Liver (tissue), 9 donors: ENCODE results near the gene LCE4A. TPM values are rescaled to one million over a fixed set of nuclear protein-coding genes. Genes with fewer than 3 reads are reported as not detected.
"Not testable (repeated sequence)": the region's sequence is repeated elsewhere in the genome, so short reads cannot be mapped to it uniquely, and the experiment has no call there.

ENCODE experiments used
- DNase-seq: peaks from one replicate; pipeline ENCODE4 v3.0.0-alpha.2; 2017; ENCODE audit warnings: low spot score
- H3K27ac ChIP-seq, 2 donors: one replicate each; pipeline ENCODE4 v1.7.0; 2013; ENCODE audit warnings: inconsistent platforms in 2 of 2, low read length in 2 of 2, control low read depth in 1 of 2, low read depth in 1 of 2, mild to moderate bottlenecking in 1 of 2
- H3K27me3 ChIP-seq, 4 donors: one replicate each; pipeline versions ENCODE4 v1.6.1 to v1.7.0; 2013; ENCODE audit warnings: low read length in 3 of 4, inconsistent platforms in 1 of 4, mild to moderate bottlenecking in 1 of 4, moderate library complexity in 1 of 4; ENCODE audit not compliant: control insufficient read depth in 4 of 4, insufficient read depth in 4 of 4
- H3K36me3 ChIP-seq, 4 donors: one replicate each; pipeline versions ENCODE4 v1.6.1 to v1.7.0; 2013; ENCODE audit warnings: low read length in 3 of 4, mild to moderate bottlenecking in 3 of 4, low read depth in 1 of 4, moderate library complexity in 1 of 4; ENCODE audit not compliant: control insufficient read depth in 4 of 4, insufficient read depth in 3 of 4
- H3K4me1 ChIP-seq, 4 donors: one replicate each; pipeline versions ENCODE4 v1.6.1 to v1.7.0; 2013; ENCODE audit warnings: low read length in 3 of 4, mild to moderate bottlenecking in 3 of 4, moderate library complexity in 1 of 4; ENCODE audit not compliant: control insufficient read depth in 4 of 4, insufficient read depth in 4 of 4
- H3K4me3 ChIP-seq, 3 donors: one replicate each; pipeline versions ENCODE4 v1.6.1 to v1.7.0; 2013; ENCODE audit warnings: low read length in 3 of 3, control low read depth in 1 of 3, low read depth in 1 of 3, mild to moderate bottlenecking in 1 of 3
- H3K9ac ChIP-seq, 2 donors: one replicate each; pipeline ENCODE4 v1.7.0; 2013; ENCODE audit warnings: low read length in 2 of 2, mild to moderate bottlenecking in 2 of 2, moderate library complexity in 2 of 2, control low read depth in 1 of 2, low read depth in 1 of 2
- H3K9me3 ChIP-seq, 4 donors: one replicate each; pipeline versions ENCODE4 v1.6.1 to v1.7.0; 2013; ENCODE audit warnings: low read length in 3 of 4; ENCODE audit not compliant: control insufficient read depth in 4 of 4
- FOXA1 ChIP-seq: IDR thresholded peaks from 2 replicates; pipeline ENCODE4 v1.6.1; 2016; ENCODE audit warnings: antibody characterized with exemption
- GABPA ChIP-seq, 2 donors: IDR thresholded peaks in 1 of 2; conservative IDR thresholded peaks in 1 of 2; 2 replicates each; pipeline ENCODE4 v1.6.1; 2016; ENCODE audit warnings: antibody characterized with exemption in 2 of 2, mild to moderate bottlenecking in 1 of 2, moderate library complexity in 1 of 2
- HNF4A ChIP-seq, 2 donors: conservative IDR thresholded peaks; 2 replicates each; pipeline ENCODE4 v1.6.1; 2016; ENCODE audit warnings: antibody characterized with exemption in 2 of 2, mild to moderate bottlenecking in 2 of 2
- JUND ChIP-seq, 2 donors: IDR thresholded peaks; 2 replicates each; pipeline ENCODE4 v1.6.1; 2016; ENCODE audit warnings: antibody characterized with exemption in 2 of 2
- NR2F2 ChIP-seq: IDR thresholded peaks from 2 replicates; pipeline ENCODE4 v1.6.1; 2016; ENCODE audit warnings: antibody characterized with exemption
- RAD21 ChIP-seq, 2 donors: IDR thresholded peaks; 2 replicates each; pipeline ENCODE4 v1.6.1; 2016; ENCODE audit warnings: antibody characterized with exemption in 2 of 2, mild to moderate bottlenecking in 2 of 2
- RXRA ChIP-seq, 2 donors: IDR thresholded peaks; 2 replicates each; pipeline ENCODE4 v1.6.1; 2017 to 2018; ENCODE audit warnings: antibody characterized with exemption in 2 of 2, mild to moderate bottlenecking in 1 of 2
- SP1 ChIP-seq: IDR thresholded peaks from 2 replicates; pipeline ENCODE4 v1.6.1; 2018; ENCODE audit warnings: antibody characterized with exemption, mild to moderate bottlenecking
- TAF1 ChIP-seq: conservative IDR thresholded peaks from 2 replicates; pipeline ENCODE4 v1.6.1; 2016; ENCODE audit warnings: antibody characterized with exemption, mild to moderate bottlenecking
- YY1 ChIP-seq: IDR thresholded peaks from 2 replicates; pipeline ENCODE4 v1.6.1; 2016; ENCODE audit warnings: antibody characterized with exemption, mild to moderate bottlenecking
- WGBS: extraction: QIAGEN DNeasy Blood & Tissue Kit; methylation state at CpG from one replicate; pipeline ENCODE4 v1.1.7; 2013; 5-methylcytosine and 5-hydroxymethylcytosine counted together
- polyA plus RNA-seq, 2 donors: library from polyadenylated mRNA; stranded (reverse) in 1 of 2; unstranded in 1 of 2; fragments of 200-250 nt in 1 of 2; fragments of >200 nt in 1 of 2; fragmentation: Nextera tagmentation in 1 of 2; extraction: Ambion mirVana in 1 of 2; gene quantifications; one replicate each; pipeline versions ENCODE4 v1.2.1 to v1.2.3, GENCODE V29; 2013 to 2015
- total RNA-seq, 2 donors: library from RNA; depleted of rRNA; stranded (reverse); fragments of >200 nt; gene quantifications; one replicate each; pipeline ENCODE4 v1.2.3, GENCODE V29; 2014
- TF ChIP-seq, protein P1 (sequence below): IDR thresholded peaks from 2 replicates; pipeline ENCODE4 v1.6.1; 2016; ENCODE audit warnings: antibody characterized with exemption
- TF ChIP-seq, protein P2 (sequence below): IDR thresholded peaks from 2 replicates; pipeline ENCODE4 v1.6.1; 2016; ENCODE audit warnings: antibody characterized with exemption
- TF ChIP-seq, protein P3 (sequence below): IDR thresholded peaks from 2 replicates; pipeline ENCODE4 v1.6.1; 2016; ENCODE audit warnings: antibody characterized with exemption, mild to moderate bottlenecking
- donor health status: healthy.
- donor health status: healthy.
- donor health status: healthy.
- donor health status: healthy.
- donor health status: healthy.

The LCE4A gene
- total and polyA plus RNA-seq, 4 donors: not detected

DNA sequence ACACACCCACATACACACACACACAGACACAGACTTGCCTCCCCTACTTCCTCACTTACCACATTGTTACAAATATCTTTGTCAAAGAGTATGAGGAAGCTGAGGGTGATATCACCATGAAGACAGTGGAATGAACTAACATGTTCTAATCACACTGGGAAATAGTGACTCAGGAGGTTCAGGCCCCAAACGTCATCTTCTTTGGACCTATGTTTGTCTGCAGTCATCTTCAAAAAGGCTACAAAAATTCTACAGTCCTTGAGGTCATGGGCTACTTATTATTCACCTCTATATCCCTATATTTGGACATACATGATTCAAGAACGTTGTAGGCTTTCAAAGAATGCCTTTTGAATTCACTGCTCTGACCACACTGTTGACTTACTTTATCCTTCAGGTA, 34.9 kb upstream of the LCE4A start:
- Histone ChIP-seq H3K27me3 (no peaks in the 10 kb centered on the region), H3K9ac (no peak overlapping the region), H3K4me1 (no peaks in the 10 kb centered on the region), H3K9me3 (no peaks in the 10 kb centered on the region), H3K4me3 (no peak overlapping the region), H3K27ac (no peak overlapping the region), H3K36me3 (no peaks in the 10 kb centered on the region)
- no peak for DNase-seq
- WGBS: 73% methylated on average over 2 of the region's 2 CpGs
- no peak for TF ChIP-seq HNF4A (conservative IDR thresholded peaks at IDR 0.05)
- TF ChIP-seq TAF1: no peak
- TF ChIP-seq, protein P1, sequence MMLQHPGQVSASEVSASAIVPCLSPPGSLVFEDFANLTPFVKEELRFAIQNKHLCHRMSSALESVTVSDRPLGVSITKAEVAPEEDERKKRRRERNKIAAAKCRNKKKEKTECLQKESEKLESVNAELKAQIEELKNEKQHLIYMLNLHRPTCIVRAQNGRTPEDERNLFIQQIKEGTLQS: no peak
- TF ChIP-seq FOXA1: no peak

DNA sequence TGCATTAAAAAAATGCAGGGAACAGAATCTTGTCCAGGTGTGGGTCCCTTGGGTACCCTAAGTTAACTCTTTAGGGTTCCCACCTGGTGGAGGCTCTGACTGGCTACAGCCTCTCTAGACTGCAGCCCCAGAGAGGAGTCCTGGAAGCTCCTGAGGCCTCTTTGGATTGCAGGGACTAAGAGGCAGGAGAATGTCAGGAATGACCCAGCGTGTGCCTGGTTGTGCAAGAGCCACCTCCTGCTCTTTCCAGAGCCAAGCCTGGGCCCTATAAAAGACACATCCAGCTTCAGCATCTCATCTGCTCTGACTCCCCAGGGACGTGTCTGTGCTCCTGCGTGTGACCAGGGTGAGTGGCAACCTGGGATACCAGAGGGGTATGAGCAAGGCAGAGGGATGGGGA, 33.0 kb upstream of the LCE4A start, which contains the start of gene LCE2C:
Gene LCE2C (plus strand): TSS at position 297 of the 400 bp plus-strand sequence. CDS start 737 bp downstream, outside the sequence.
- H3K36me3 ChIP-seq, H3K4me1 ChIP-seq, H3K27ac ChIP-seq, H3K4me3 ChIP-seq, H3K9ac ChIP-seq, DNase-seq, H3K27me3 ChIP-seq, H3K9me3 ChIP-seq: not testable (repeated sequence)
- 87% methylated on average over 3 of the region's 3 CpGs for WGBS

DNA sequence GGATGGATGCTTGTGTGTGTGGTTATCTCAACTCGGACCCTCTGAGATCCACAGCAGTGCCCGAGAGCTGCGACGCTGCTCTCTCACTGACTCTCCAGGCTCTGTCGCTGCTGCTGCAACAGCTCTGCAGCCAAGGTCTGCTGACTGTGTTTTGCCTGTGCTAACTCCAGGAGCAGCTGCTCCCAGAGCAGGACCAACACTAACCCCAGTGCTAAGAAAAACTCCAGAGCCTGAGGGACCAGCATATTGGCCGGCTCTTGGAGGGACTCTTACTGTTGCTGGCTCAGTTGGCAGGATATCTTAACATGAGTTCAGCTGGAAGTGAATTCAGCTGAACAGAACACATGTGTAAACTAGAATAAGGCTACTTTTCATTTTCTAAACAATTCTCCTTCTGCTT, 28.5 kb upstream of the LCE4A start:
- TF ChIP-seq NR2F2 (no peak), YY1 (no peak), JUND (IDR thresholded peaks at IDR 0.05) (no peak), HNF4A (conservative IDR thresholded peaks at IDR 0.05) (no peak), RXRA (IDR thresholded peaks at IDR 0.05) (no peak), SP1 (no peak), GABPA (IDR thresholded peaks at IDR 0.05 in 1 of 2, conservative IDR thresholded peaks at IDR 0.05 in 1 of 2) (no peak), FOXA1 (no peak), RAD21 (IDR thresholded peaks at IDR 0.05) (no peak)
- TF ChIP-seq, protein P1: no peak
- TF ChIP-seq, protein P2, sequence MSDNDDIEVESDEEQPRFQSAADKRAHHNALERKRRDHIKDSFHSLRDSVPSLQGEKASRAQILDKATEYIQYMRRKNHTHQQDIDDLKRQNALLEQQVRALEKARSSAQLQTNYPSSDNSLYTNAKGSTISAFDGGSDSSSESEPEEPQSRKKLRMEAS: no peak
- TF ChIP-seq, protein P3, sequence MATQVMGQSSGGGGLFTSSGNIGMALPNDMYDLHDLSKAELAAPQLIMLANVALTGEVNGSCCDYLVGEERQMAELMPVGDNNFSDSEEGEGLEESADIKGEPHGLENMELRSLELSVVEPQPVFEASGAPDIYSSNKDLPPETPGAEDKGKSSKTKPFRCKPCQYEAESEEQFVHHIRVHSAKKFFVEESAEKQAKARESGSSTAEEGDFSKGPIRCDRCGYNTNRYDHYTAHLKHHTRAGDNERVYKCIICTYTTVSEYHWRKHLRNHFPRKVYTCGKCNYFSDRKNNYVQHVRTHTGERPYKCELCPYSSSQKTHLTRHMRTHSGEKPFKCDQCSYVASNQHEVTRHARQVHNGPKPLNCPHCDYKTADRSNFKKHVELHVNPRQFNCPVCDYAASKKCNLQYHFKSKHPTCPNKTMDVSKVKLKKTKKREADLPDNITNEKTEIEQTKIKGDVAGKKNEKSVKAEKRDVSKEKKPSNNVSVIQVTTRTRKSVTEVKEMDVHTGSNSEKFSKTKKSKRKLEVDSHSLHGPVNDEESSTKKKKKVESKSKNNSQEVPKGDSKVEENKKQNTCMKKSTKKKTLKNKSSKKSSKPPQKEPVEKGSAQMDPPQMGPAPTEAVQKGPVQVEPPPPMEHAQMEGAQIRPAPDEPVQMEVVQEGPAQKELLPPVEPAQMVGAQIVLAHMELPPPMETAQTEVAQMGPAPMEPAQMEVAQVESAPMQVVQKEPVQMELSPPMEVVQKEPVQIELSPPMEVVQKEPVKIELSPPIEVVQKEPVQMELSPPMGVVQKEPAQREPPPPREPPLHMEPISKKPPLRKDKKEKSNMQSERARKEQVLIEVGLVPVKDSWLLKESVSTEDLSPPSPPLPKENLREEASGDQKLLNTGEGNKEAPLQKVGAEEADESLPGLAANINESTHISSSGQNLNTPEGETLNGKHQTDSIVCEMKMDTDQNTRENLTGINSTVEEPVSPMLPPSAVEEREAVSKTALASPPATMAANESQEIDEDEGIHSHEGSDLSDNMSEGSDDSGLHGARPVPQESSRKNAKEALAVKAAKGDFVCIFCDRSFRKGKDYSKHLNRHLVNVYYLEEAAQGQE: no peak
- no peak for DNase-seq
- no peaks in the 10 kb centered on the region for H3K27me3 ChIP-seq
- H3K4me3 ChIP-seq: no peak overlapping the region
- no peak overlapping the region for H3K9ac ChIP-seq
- H3K4me1 ChIP-seq: no peaks in the 10 kb centered on the region
- 44% methylated on average over 6 of the region's 6 CpGs for WGBS
- no peaks in the 10 kb centered on the region for H3K9me3 ChIP-seq
- no peak overlapping the region for H3K27ac ChIP-seq
- H3K36me3 ChIP-seq: no peaks in the 10 kb centered on the region
